OCI-LY3 (cell line): Measurements from ENCODE around the gene PLEKHG3.

Experiments
- H2AFZ ChIP-seq: fragments of 200-600, 300-600 bp; shearing (Covaris generic); 2 replicates; pipeline ENCODE4 v1.6.0; 2014; ENCODE audit warnings: antibody characterized with exemption, low read depth, low read length
- H3K27ac ChIP-seq: fragments of 200-600, 300-600 bp; sonication (generic); 2 replicates; pipeline ENCODE4 v1.5.1; 2014; ENCODE audit warnings: mild to moderate bottlenecking, low read length, moderate library complexity, mixed read lengths
- H3K27me3 ChIP-seq: fragments of 200-600, 300-600 bp; sonication (generic); 2 replicates; pipeline ENCODE4 v1.6.1; 2014; ENCODE audit warnings: low read depth, low read length, mixed read lengths
- H3K36me3 ChIP-seq: fragments of 200-600, 300-600 bp; sonication (generic); replicated peaks from 2 replicates; pipeline ENCODE3; 2014; ENCODE audit warnings: low read depth, low read length, mixed read lengths
- H3K4me1 ChIP-seq: fragments of 300-600, 200-600 bp; sonication (generic); 2 replicates; pipeline ENCODE4 v1.6.1; 2014; ENCODE audit warnings: low read length, mixed read lengths
- H3K4me2 ChIP-seq: fragments of 200-600, 300-600 bp; sonication (generic); 2 replicates; pipeline ENCODE4 v1.6.1; 2014; ENCODE audit warnings: low read length, mixed read lengths
- H3K4me3 ChIP-seq: fragments of 300-600, 200-600 bp; sonication (generic); 2 replicates; pipeline ENCODE4 v1.5.1; 2014; ENCODE audit warnings: antibody characterized with exemption, mild to moderate bottlenecking, low read length, moderate library complexity
- H3K79me2 ChIP-seq: fragments of 300-600, 200-600 bp; shearing (Covaris generic); 2 replicates; pipeline ENCODE4 v1.6.1; 2014; ENCODE audit warnings: mild to moderate bottlenecking, low read length, mixed read lengths
- H3K9ac ChIP-seq: fragments of 300-600, 200-600 bp; shearing (Covaris generic); 2 replicates; pipeline ENCODE4 v1.6.0; 2014; ENCODE audit warnings: mild to moderate bottlenecking, low read length, moderate library complexity
- H3K9me3 ChIP-seq: fragments of 200-600, 300-600 bp; shearing (Covaris generic); 2 replicates; pipeline ENCODE4 v1.6.1; 2014; ENCODE audit warnings: low read length, mixed read lengths; ENCODE audit not compliant: insufficient read depth
- H4K20me1 ChIP-seq: fragments of 200-600, 300-600 bp; sonication (generic); 2 replicates; pipeline ENCODE4 v1.6.1; 2016; ENCODE audit warnings: low read length, mixed read lengths; ENCODE audit not compliant: insufficient read depth
- EZH2phosphoT487 ChIP-seq: fragments of 200-600 bp; shearing (Covaris generic); IDR thresholded peaks from 2 replicates; pipeline ENCODE4 v1.6.1; 2018; ENCODE audit warnings: antibody characterized with exemption, mixed run types, low read depth
- TF ChIP-seq, protein P1 (sequence below): fragments of 200-600, 300-600 bp; sonication (generic); IDR thresholded peaks from 2 replicates; pipeline ENCODE4 v1.5.1; 2014; ENCODE audit warnings: antibody characterized with exemption, low read length, low read depth

Gene PLEKHG3

DNA sequence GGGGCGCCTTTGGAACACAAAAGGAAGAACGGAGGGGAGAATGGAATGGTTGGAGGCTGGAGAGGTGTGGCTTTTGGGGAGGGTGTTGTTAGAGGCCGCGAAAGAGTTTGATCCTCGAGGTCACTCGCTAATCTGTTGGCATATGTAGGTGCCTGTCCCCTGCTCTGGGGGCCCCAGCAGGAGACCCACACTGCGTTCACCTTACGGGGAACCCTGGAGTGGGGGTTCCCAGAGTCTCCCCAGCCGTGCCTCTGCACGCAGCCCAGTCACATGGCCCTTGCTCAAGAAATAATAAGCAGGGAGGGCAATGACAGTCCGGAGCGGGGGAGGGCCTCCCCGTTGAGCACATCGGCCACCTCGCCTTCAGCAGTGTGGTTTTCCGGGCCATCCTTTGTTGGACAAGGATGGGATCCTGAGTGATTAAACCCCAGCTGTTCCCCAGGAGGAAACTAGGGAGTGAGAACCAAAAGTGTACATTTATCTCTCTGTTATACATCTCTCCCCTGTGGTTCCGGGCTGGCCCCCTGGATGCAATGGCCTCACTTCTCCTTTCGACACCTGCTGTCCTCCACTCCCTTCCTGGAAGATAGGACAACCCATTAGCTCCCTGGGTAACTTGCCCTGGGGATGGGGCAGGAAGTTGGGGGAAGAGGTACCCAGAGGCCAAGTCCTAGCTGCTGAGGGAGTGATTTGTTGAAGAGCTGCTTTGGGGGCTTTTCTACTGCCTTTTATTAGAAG is 1.3 kb downstream of the PLEKHG3 start:
- TF ChIP-seq, protein P1, sequence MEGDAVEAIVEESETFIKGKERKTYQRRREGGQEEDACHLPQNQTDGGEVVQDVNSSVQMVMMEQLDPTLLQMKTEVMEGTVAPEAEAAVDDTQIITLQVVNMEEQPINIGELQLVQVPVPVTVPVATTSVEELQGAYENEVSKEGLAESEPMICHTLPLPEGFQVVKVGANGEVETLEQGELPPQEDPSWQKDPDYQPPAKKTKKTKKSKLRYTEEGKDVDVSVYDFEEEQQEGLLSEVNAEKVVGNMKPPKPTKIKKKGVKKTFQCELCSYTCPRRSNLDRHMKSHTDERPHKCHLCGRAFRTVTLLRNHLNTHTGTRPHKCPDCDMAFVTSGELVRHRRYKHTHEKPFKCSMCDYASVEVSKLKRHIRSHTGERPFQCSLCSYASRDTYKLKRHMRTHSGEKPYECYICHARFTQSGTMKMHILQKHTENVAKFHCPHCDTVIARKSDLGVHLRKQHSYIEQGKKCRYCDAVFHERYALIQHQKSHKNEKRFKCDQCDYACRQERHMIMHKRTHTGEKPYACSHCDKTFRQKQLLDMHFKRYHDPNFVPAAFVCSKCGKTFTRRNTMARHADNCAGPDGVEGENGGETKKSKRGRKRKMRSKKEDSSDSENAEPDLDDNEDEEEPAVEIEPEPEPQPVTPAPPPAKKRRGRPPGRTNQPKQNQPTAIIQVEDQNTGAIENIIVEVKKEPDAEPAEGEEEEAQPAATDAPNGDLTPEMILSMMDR, result no peak
- TF ChIP-seq EZH2phosphoT487, result no peak
- Histone ChIP-seq H2AFZ (no peak overlapping the region), H3K79me2 (no peaks in the 10 kb centered on the region), H3K4me2 (no peak overlapping the region), H3K27ac (no peak overlapping the region), H3K9me3 (no peaks in the 10 kb centered on the region), H3K4me1 (no peaks in the 10 kb centered on the region), H3K9ac (no peak overlapping the region), H3K36me3 (no peaks in the 10 kb centered on the region), H3K4me3 (no peak overlapping the region), H4K20me1 (no peaks in the 10 kb centered on the region), H3K27me3 (peaks cover 17% of the 10 kb centered on the region)

DNA sequence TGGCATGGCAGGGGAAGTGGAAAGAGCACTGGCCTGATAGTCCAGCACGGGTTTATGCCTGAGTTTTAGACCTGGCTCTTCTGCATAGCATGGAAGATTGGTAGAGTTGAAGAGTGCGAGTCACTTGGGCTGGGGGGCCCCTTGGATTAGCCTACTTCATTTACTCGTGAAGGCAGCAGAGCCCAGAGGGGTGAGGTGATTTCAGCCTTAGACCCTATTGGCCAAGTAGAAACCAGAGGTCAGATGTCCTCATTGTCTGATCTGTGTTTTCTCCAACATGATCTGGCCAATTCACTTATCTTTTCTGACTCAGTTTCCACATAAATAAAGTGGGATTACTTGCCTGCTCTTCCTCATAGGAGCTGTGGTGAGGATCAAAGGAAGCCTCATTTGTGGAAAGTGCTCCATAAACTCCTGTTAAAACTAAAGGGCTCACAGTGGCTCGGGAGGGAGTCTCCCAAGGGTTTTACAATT is 1.9 kb downstream of the PLEKHG3 start:
- Histone ChIP-seq H3K79me2 (no peaks in the 10 kb centered on the region), H3K9ac (no peak overlapping the region), H2AFZ (no peak overlapping the region), H3K36me3 (no peaks in the 10 kb centered on the region), H3K4me3 (no peak overlapping the region), H3K4me2 (no peak overlapping the region), H3K27me3 (peaks cover 12% of the 10 kb centered on the region), H3K9me3 (no peaks in the 10 kb centered on the region), H4K20me1 (no peaks in the 10 kb centered on the region), H3K4me1 (no peaks in the 10 kb centered on the region), H3K27ac (no peak overlapping the region)
- TF ChIP-seq EZH2phosphoT487, result no peak
- TF ChIP-seq, protein P1, result no peak

DNA sequence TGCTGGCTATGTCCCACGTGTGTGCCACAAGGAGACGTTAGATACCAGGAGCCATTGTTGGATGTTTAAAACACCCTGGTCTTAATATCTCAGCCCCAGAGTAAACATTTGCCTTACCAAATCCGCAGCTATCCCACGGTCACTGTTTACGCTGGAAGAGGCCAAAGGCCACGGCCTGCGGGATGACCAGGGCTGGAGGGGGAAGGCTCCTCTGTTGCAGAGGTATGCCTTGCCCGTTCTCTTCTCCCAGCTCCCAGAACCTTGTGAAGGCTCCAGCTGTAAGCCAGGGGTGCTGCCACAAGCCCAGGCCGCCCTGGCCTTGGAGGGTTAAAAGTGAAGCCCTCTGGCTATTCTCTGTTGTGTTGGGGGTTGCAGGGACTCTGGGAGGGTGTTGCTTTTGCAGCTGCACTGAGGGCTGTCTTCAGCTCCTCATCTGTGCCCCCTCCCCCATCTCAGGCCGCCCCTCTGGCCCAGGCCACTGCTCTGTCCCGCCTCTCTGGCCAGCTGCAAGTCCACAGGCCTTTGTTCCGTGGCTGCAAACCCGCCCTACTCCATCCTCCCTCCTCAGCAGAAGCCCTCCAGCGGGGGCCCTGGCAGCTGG is 2.5 kb downstream of the PLEKHG3 start:
- Histone ChIP-seq H3K4me3 (no peak overlapping the region), H3K4me1 (no peaks in the 10 kb centered on the region), H3K9ac (no peak overlapping the region), H3K4me2 (no peak overlapping the region), H4K20me1 (no peaks in the 10 kb centered on the region), H3K36me3 (no peaks in the 10 kb centered on the region), H3K9me3 (no peaks in the 10 kb centered on the region), H3K79me2 (no peaks in the 10 kb centered on the region), H2AFZ (no peak overlapping the region), H3K27ac (no peak overlapping the region), H3K27me3 (peaks cover 7% of the 10 kb centered on the region; the same call in 1 of the 2 replicates)
- TF ChIP-seq, protein P1, result no peak
- TF ChIP-seq EZH2phosphoT487, result no peak

DNA sequence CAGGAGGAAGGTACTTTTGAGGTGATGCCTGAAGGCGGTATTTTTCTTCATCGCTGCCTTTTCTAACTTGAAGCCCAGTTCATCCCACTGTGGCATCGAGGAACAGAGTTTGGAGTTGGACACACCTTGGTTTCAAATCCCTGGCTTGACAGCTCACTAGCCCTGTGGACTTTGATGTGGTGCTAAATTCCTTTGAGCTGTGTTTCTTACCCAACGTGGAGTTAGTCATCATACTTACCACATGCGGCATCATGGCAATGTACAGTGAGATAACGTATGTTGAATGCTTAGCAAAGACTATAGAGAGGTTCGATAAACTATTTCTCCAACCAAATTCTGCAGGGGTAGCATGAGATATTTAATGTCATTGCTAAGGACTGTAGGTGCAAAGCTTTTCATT is 3.4 kb downstream of the PLEKHG3 start:
- Histone ChIP-seq H3K27ac (no peak overlapping the region), H3K4me1 (no peaks in the 10 kb centered on the region), H2AFZ (no peak overlapping the region), H3K9me3 (no peaks in the 10 kb centered on the region), H3K36me3 (no peaks in the 10 kb centered on the region), H3K4me3 (no peak overlapping the region), H3K79me2 (no peaks in the 10 kb centered on the region), H3K27me3 (peaks cover 9% of the 10 kb centered on the region; the same call in 1 of the 2 replicates), H4K20me1 (no peaks in the 10 kb centered on the region), H3K9ac (no peak overlapping the region), H3K4me2 (no peak overlapping the region)
- TF ChIP-seq, protein P1, result no peak
- no peak for TF ChIP-seq EZH2phosphoT487
